Measurements from ENCODE around the gene LMAN2. TPM values are rescaled to one million over a fixed set of nuclear protein-coding genes. Genes with fewer than 3 reads are reported as not detected.

The LMAN2 gene
- total RNA-seq, 4 donors from 2014 or later, result 144 to 179 (median 154) TPM

DNA sequence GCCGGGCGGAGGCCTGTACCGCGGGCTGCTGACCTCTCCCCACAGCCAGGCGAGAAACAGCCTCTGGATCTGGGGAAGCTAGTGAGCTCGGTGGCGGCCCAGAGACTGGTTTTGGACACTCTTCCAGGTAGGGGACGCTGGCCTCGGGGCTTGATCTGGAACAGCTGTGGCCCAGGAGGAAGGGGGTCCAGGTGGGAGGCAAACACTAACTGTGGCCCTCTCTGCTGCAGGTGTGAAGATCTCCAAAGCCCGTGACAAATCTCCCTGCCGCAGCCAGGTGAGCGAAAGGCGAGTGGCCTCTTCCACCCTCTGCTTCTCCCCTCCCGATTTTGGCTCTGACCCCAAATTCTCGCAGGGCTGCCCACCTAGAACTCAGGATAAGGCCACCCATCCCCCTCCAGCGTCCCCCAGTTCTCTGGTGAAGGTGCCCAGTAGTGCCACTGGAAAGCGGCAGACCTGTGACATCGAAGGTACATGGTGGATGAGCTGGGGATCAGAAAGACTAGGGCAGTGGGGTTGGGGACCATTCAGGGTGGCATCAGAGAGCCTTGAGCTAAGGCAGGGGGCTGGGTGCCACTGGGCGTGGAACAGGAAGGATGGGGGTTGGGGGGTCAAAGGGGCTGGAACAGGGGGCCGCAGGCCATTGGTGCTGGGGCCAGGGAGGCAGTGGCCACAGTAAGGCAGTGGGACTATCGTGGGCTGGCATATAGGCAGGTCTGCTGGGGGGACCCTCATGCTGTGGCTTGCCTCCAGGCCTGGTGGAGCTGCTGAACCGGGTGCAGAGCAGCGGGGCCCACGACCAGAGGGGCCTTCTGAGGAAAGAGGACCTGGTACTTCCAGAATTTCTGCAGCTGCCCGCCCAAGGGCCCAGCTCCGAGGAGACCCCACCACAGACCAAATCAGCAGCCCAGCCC, 19.9 kb upstream of the LMAN2 start:
- H3K4me3 ChIP-seq, result peak overlapping the region in 3 of 4 donors; percentile 8 to 48 (median 33)
- TF ChIP-seq POLR2A (IDR thresholded peaks at IDR 0.05) (no peak), CTCF (IDR thresholded peaks at IDR 0.05) (no peak), EP300 (IDR thresholded peaks at IDR 0.05) (no peak)
- H3K9me3 ChIP-seq, result no peaks in the 10 kb centered on the region
- no peaks in the 10 kb centered on the region for H3K36me3 ChIP-seq
- H3K27ac ChIP-seq, result peak overlapping the region in 2 of 4 donors; percentile 50 to 71
- H3K4me1 ChIP-seq, result peaks cover 0 to 36% (median 13%) of the 10 kb centered on the region in 4 donors
- no peak for DNase-seq (ENCODE audit: low spot score in 2 of 2)
- WGBS, 2 donors, result 59 to 63% methylated on average over 24 to 26 of the region's 26 CpGs
- H3K27me3 ChIP-seq, result peaks cover 0 to 6% of the 10 kb centered on the region in 2 donors

- Histone ChIP-seq H3K36me3 (no peaks in the 10 kb centered on the region), H3K27ac (no peak overlapping the region), H3K4me1 (peaks cover 0 to 40% (median 13%) of the 10 kb centered on the region in 4 donors), H3K27me3 (peaks cover 0 to 6% of the 10 kb centered on the region in 2 donors), H3K4me3 (peak overlapping the region; percentile 8 to 48 (median 28)), H3K9me3 (no peaks in the 10 kb centered on the region)
- 12 to 53% methylated on average over 6 to 24 of the region's 42 CpGs for WGBS, 2 donors
- peak; percentile 39 to 48 for DNase-seq (ENCODE audit: low spot score in 2 of 2)
- TF ChIP-seq CTCF (IDR thresholded peaks at IDR 0.05) (peak; percentile 16 to 49 (median 34)), POLR2A (IDR thresholded peaks at IDR 0.05) (no peak)
These were observed 19.1 kb upstream of the LMAN2 start for GRCh38 chr5:177370488-177371119.

GRCh38 chr5:177369645-177370440, 18.4 kb upstream of the LMAN2 start:
- no peak for DNase-seq (ENCODE audit: low spot score in 2 of 2)
- Histone ChIP-seq H3K27me3 (peaks cover 0 to 6% of the 10 kb centered on the region in 2 donors), H3K4me3 (no peak overlapping the region), H3K4me1 (peaks cover 0 to 40% (median 13%) of the 10 kb centered on the region in 4 donors), H3K36me3 (no peaks in the 10 kb centered on the region), H3K9me3 (no peaks in the 10 kb centered on the region), H3K27ac (no peak overlapping the region)
- WGBS, 2 donors, result 73 to 82% methylated on average over 11 of the region's 11 CpGs
- no peak for TF ChIP-seq EP300 (IDR thresholded peaks at IDR 0.05)
- TF ChIP-seq CTCF (IDR thresholded peaks at IDR 0.05), result no peak
- TF ChIP-seq POLR2A (IDR thresholded peaks at IDR 0.05), result no peak

- H3K4me1 ChIP-seq, result peaks cover 0 to 46% (median 13%) of the 10 kb centered on the region in 4 donors
- H3K9me3 ChIP-seq, result no peaks in the 10 kb centered on the region
- no peak for DNase-seq (ENCODE audit: low spot score in 2 of 2)
- WGBS, 2 donors, result 66 to 78% methylated on average over 5 of the region's 5 CpGs
- no peak overlapping the region for H3K4me3 ChIP-seq
- no peak overlapping the region for H3K27ac ChIP-seq
- TF ChIP-seq POLR2A (IDR thresholded peaks at IDR 0.05) (no peak), CTCF (IDR thresholded peaks at IDR 0.05) (peak in 4 of 5 experiments; percentile 29 to 55 (median 48)), EP300 (IDR thresholded peaks at IDR 0.05) (no peak)
- H3K36me3 ChIP-seq, result no peaks in the 10 kb centered on the region
- H3K27me3 ChIP-seq, result peaks cover 0 to 6% of the 10 kb centered on the region in 2 donors
These were observed 17.6 kb upstream of the LMAN2 start for GRCh38 chr5:177368869-177369644.

All from tibial nerve (tissue), 4 donors.